ENCODE results near the gene KCNQ1OT1. TPM values are rescaled to one million over a fixed set of nuclear protein-coding genes. Genes with fewer than 3 reads are reported as not detected.

Gene KCNQ1OT1
- total and polyA plus RNA-seq, 9 of the 15 experiments (the other 6 are each of a cell fraction or from before 2014, with no cell fraction given): 0.04 to 2.3 (median 0.74) TPM

- peak in 1 of 2 experiments; percentile 20; a peak in 1 of 4 replicates for TF ChIP-seq FOXA3 (CRISPR knock-in tag; conservative IDR thresholded peaks at IDR 0.05 in 1 of 2, IDR thresholded peaks at IDR 0.05 in 1 of 2)
- no peak for TF ChIP-seq NCOA1 (IDR thresholded peaks at IDR 0.05; ENCODE audit: low read depth)
- TF ChIP-seq MTA1 (IDR thresholded peaks at IDR 0.05; ENCODE audit: borderline replicate concordance): no peak
- TF ChIP-seq BRD9 (IDR thresholded peaks at IDR 0.05; ENCODE audit: low read depth, partially characterized antibody): no peak
- no peak for TF ChIP-seq JUN (IDR thresholded peaks at IDR 0.05; ENCODE audit: borderline replicate concordance, low read depth, low read length)
- TF ChIP-seq JUN (CRISPR knock-in tag; IDR thresholded peaks at IDR 0.05; ENCODE audit: borderline replicate concordance): no peak
- TF ChIP-seq HMGN3 (IDR thresholded peaks at IDR 0.05; ENCODE audit: borderline replicate concordance, extremely low read depth, insufficient read length, low read depth, low read length): no peak
- no peak for TF ChIP-seq PTBP1 (IDR thresholded peaks at IDR 0.05; ENCODE audit: low read depth, low read length)
- TF ChIP-seq KDM2B (CRISPR knock-in tag; IDR thresholded peaks at IDR 0.05): no peak
- TF ChIP-seq NRF1 (conservative IDR thresholded peaks at IDR 0.05 in 1 of 2, IDR thresholded peaks at IDR 0.05 in 1 of 2): no peak
- 0 out of 2 replicates have a peak, but pooled peaks have one; percentile 38 for TF ChIP-seq MEF2D (tag; conservative IDR thresholded peaks at IDR 0.05; ENCODE audit: low read depth)
- no peak for TF ChIP-seq MAFK (IDR thresholded peaks at IDR 0.05; ENCODE audit: low read length)
- TF ChIP-seq ZBTB7A (IDR thresholded peaks at IDR 0.05; ENCODE audit: borderline replicate concordance, control insufficient read depth, low read depth, low read length): peak; percentile 72
- TF ChIP-seq CLOCK (CRISPR knock-in tag; IDR thresholded peaks at IDR 0.05; ENCODE audit: borderline replicate concordance): no peak
- TF ChIP-seq NCOR1 (IDR thresholded peaks at IDR 0.05): peak; percentile 28; the same call in 1 of the 2 replicates
- no peak for TF ChIP-seq HNRNPH1 (optimal IDR thresholded peaks at IDR 0.05; ENCODE audit: low read depth, low read length)
- TF ChIP-seq RHOXF2B (CRISPR knock-in tag; conservative IDR thresholded peaks at IDR 0.05): no peak
- no peak for TF ChIP-seq SRSF1 (IDR thresholded peaks at IDR 0.05; ENCODE audit: low read depth, low read length)
- TF ChIP-seq ZNF133 (CRISPR knock-in tag; IDR thresholded peaks at IDR 0.05): no peak
- TF ChIP-seq ZNF124 (CRISPR knock-in tag; IDR thresholded peaks at IDR 0.05): no peak
These were observed 40.6 kb upstream of the KCNQ1OT1 start (continued) for GRCh38 chr11:2740275-2740940.
